HUES64 (cell line): ENCODE data around the gene POTEH. TPM values are rescaled to one million over a fixed set of nuclear protein-coding genes. Genes with fewer than 3 reads are reported as not detected.
"Not testable (repeated sequence)": the region's sequence is repeated elsewhere in the genome, so short reads cannot be mapped to it uniquely, and the experiment has no call there.

Experiments
- H3K27ac ChIP-seq: 2 replicates; pipeline ENCODE4 v1.7.0; 2013; ENCODE audit warnings: low read depth, low read length, inconsistent platforms
- H3K27me3 ChIP-seq: 2 replicates; pipeline ENCODE4 v1.6.1; 2013; ENCODE audit warnings: mild to moderate bottlenecking, low read length; ENCODE audit not compliant: insufficient read depth
- H3K36me3 ChIP-seq: 2 replicates; pipeline ENCODE4 v1.6.1; 2013; ENCODE audit warnings: mild to moderate bottlenecking, low read length; ENCODE audit not compliant: insufficient read depth
- H3K4me1 ChIP-seq: 2 replicates; pipeline ENCODE4 v1.6.1; 2013; ENCODE audit warnings: mild to moderate bottlenecking, low read length, moderate library complexity; ENCODE audit not compliant: insufficient read depth
- H3K4me3 ChIP-seq: 2 replicates; pipeline ENCODE4 v1.5.1; 2013; ENCODE audit warnings: mild to moderate bottlenecking, low read length, moderate library complexity
- H3K9ac ChIP-seq: 2 replicates; pipeline ENCODE4 v1.6.1; 2013; ENCODE audit warnings: mild to moderate bottlenecking, low read depth, low read length
- H3K9me3 ChIP-seq: 2 replicates; pipeline ENCODE4 v1.6.1; 2013; ENCODE audit warnings: low read depth, low read length; ENCODE audit not compliant: insufficient read depth
- WGBS: fragments of 150-250, 120-280 bp; methylation state at CpG from one replicate; pipeline ENCODE4 v1.1.7; 2013; ENCODE audit warnings: missing lambda C conversion rate; 5-methylcytosine and 5-hydroxymethylcytosine counted together
- polyA plus RNA-seq, 2 experiments: library from polyadenylated mRNA; stranded (reverse); fragments of 50-300 nt; gene quantifications; one replicate each; pipeline ENCODE4 v1.2.3, GENCODE V29; 2013

Gene POTEH
- polyA plus RNA-seq (2013, experiment 1 of 2): not detected
- not detected for polyA plus RNA-seq (2013, experiment 2 of 2)

- not testable (repeated sequence) for H3K27me3 ChIP-seq, H3K4me1 ChIP-seq, H3K9ac ChIP-seq, H3K27ac ChIP-seq, H3K4me3 ChIP-seq, H3K9me3 ChIP-seq, H3K36me3 ChIP-seq
- WGBS: 100% methylated on average over 2 of the region's 11 CpGs
Observed at GRCh38 chr22:15689749-15690125, at the start of gene POTEH. POTEH (plus strand) TSS chr22:15690026; CDS start chr22:15690078, 52 bp downstream.

DNA sequence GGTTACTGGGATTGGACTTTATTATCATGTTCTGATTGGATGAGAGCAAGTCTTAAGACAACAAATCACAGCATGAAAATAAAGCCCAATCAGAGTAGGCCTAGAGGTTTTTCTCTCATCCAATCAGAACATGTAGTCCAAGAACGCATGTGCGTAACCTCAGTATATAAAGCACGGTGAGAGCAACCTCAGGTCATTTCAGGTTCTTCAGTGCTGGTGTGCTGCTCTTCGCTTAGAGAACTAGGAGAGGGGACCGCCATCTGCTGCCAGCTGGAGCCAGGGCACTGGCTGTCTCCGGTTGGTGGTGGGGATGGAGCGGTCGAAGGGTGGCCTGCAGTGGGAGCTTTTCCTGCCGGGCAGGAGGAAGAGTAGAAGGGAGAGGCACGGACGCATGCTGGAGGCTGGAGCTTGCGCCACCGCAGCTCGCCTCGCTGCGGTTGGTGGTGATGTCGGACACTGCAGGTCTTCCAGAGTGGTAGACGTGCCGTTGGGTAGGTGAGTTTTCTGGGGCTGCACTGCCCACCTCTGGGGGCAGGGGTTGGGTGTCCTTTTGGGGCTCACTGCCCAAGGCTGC, 47.5 kb upstream of the POTEH start:
- not testable (repeated sequence) for H3K4me3 ChIP-seq, H3K36me3 ChIP-seq, H3K4me1 ChIP-seq, H3K9me3 ChIP-seq, H3K9ac ChIP-seq, H3K27me3 ChIP-seq, H3K27ac ChIP-seq
- 100% methylated on average over 1 of the region's 19 CpGs for WGBS

- not testable (repeated sequence) for H3K36me3 ChIP-seq, H3K4me1 ChIP-seq, H3K9me3 ChIP-seq, H3K27ac ChIP-seq, H3K9ac ChIP-seq, H3K27me3 ChIP-seq, H3K4me3 ChIP-seq
- WGBS: 33% methylated on average over 1 of the region's 7 CpGs
Observed at GRCh38 chr22:15651954-15652353, 37.9 kb upstream of the POTEH start.

GRCh38 chr22:15652738-15653137, 37.1 kb upstream of the POTEH start:
- not testable (repeated sequence) for H3K36me3 ChIP-seq, H3K4me1 ChIP-seq, H3K27me3 ChIP-seq, H3K4me3 ChIP-seq, H3K9ac ChIP-seq, H3K27ac ChIP-seq, H3K9me3 ChIP-seq
- no CpG with 5 or more reads among the region's 6 CpGs for WGBS

GRCh38 chr22:15653241-15653640, 36.6 kb upstream of the POTEH start:
- H3K27me3 ChIP-seq, H3K4me3 ChIP-seq, H3K36me3 ChIP-seq, H3K9me3 ChIP-seq, H3K4me1 ChIP-seq, H3K9ac ChIP-seq, H3K27ac ChIP-seq: not testable (repeated sequence)
- WGBS: 64% methylated on average over 1 of the region's 2 CpGs

DNA sequence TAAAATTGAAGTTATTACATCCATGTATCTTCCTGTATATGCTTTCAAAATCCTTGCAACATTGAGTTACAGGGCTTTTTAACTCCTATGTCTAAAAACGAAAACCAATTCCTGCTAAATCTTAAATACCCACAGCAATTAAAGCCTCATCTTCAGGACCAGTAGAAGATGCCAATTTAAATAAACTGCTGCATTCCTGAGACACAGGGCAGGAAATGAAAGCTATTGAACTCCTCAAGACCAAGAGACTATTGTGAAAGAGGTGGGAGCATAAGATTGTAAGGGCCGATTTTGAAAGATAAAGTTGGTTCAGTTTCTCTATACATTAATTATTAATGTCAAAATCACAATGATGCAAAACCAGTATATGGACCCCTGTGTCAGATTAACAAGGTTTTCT, 28.7 kb upstream of the POTEH start:
- not testable (repeated sequence) for H3K4me3 ChIP-seq, H3K27ac ChIP-seq, H3K9ac ChIP-seq, H3K9me3 ChIP-seq, H3K27me3 ChIP-seq, H3K4me1 ChIP-seq, H3K36me3 ChIP-seq
- WGBS: no CpG with 5 or more reads among the region's 2 CpGs

DNA sequence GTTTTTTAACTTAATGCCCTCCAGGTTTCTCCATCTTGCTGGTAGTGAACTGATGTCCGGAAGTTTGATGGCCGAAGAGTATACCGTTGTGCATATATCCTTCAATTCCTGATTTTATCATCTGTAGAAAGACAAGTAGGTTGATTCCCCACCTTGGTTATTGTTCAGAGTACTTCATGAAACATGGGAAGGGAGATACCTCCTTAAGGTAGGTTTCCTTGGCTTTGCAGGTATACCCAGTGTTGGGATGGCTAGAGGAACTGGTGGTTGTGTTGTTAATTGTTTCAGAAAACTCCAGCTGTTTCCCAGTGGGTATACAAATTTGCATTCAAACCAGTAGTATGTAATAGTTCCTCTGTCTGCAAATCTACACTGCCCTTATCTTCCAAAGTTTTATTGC, 25.1 kb upstream of the POTEH start:
- not testable (repeated sequence) for H3K27me3 ChIP-seq, H3K27ac ChIP-seq, H3K4me3 ChIP-seq, H3K36me3 ChIP-seq, H3K9ac ChIP-seq, H3K9me3 ChIP-seq, H3K4me1 ChIP-seq
- no CpG with 5 or more reads among the region's 3 CpGs for WGBS

- H3K27ac ChIP-seq, H3K27me3 ChIP-seq, H3K36me3 ChIP-seq, H3K9ac ChIP-seq, H3K4me3 ChIP-seq, H3K4me1 ChIP-seq, H3K9me3 ChIP-seq: not testable (repeated sequence)
- 29% methylated on average over 1 of the region's 5 CpGs for WGBS
Observed at GRCh38 chr22:15665478-15665877, 24.3 kb upstream of the POTEH start.

GRCh38 chr22:15669430-15669829, 20.4 kb upstream of the POTEH start:
- not testable (repeated sequence) for H3K9ac ChIP-seq, H3K27me3 ChIP-seq, H3K9me3 ChIP-seq, H3K36me3 ChIP-seq, H3K4me1 ChIP-seq, H3K4me3 ChIP-seq, H3K27ac ChIP-seq
- 91% methylated on average over 4 of the region's 12 CpGs for whole genome bisulfite sequencing

- not testable (repeated sequence) for H3K36me3 ChIP-seq, H3K4me3 ChIP-seq, H3K9me3 ChIP-seq, H3K27ac ChIP-seq, H3K9ac ChIP-seq, H3K4me1 ChIP-seq, H3K27me3 ChIP-seq
- WGBS: 91% methylated on average over 6 of the region's 8 CpGs
Observed at GRCh38 chr22:15679702-15680101, 10.1 kb upstream of the POTEH start.

DNA sequence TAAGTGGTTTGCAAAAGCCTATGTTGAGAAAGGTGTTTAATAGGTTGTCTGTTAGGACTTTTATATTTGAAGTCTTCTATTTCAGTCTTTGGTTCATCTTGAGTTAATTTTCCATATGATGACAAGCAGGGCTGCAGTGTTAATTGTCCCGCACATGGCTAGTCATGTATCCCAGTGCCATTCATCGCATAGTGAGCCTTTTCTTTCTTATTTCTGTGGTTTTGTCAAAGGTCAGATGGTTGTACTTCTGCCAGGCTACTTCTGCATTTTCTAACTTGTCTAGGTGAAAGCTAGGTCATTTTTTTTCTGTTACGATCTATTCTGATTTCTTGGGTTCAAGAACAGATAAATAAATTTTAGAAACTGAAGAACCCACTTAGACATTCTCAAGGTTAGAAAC, 5.7 kb upstream of the POTEH start:
- not testable (repeated sequence) for H3K9ac ChIP-seq, H3K4me1 ChIP-seq, H3K4me3 ChIP-seq, H3K27me3 ChIP-seq, H3K27ac ChIP-seq, H3K36me3 ChIP-seq, H3K9me3 ChIP-seq
- no CpG with 5 or more reads among the region's 3 CpGs for WGBS

- H3K9ac ChIP-seq: not testable (repeated sequence)
- no CpG with 5 or more reads among the region's 6 CpGs for WGBS
Observed at GRCh38 chr22:15684695-15685094, 5.1 kb upstream of the POTEH start.

More at GRCh38 chr22:15684695-15685094, 5.1 kb upstream of the POTEH start:
- H3K4me1 ChIP-seq, H3K27ac ChIP-seq, H3K27me3 ChIP-seq, H3K9me3 ChIP-seq, H3K4me3 ChIP-seq, H3K36me3 ChIP-seq: not testable (repeated sequence)
